ENCODE measurements around the gene TACR1.
"Not testable (repeated sequence)": the region's sequence is repeated elsewhere in the genome, so short reads cannot be mapped to it uniquely, and the experiment has no call there.

Gene TACR1

GRCh38 chr2:75180476-75180875, 18.8 kb downstream of the TACR1 start:
- TF ChIP-seq CTCF (IDR thresholded peaks at IDR 0.05; ENCODE audit: insufficient read depth, low read depth, low read length, missing control alignments): no peak
- DNase-seq (ENCODE audit: low read depth): no peak
- no peak overlapping the region for H3K4me3 ChIP-seq (ENCODE audit: low read length)

- no peak overlapping the region for H3K4me3 ChIP-seq (ENCODE audit: low read length)
- TF ChIP-seq CTCF (IDR thresholded peaks at IDR 0.05; ENCODE audit: insufficient read depth, low read depth, low read length, missing control alignments): no peak
- no peak for DNase-seq (ENCODE audit: low read depth)
Observed at GRCh38 chr2:75177427-75177826, 21.9 kb downstream of the TACR1 start.

- no peak for TF ChIP-seq CTCF (IDR thresholded peaks at IDR 0.05; ENCODE audit: insufficient read depth, low read depth, low read length, missing control alignments)
- DNase-seq (ENCODE audit: low read depth): no peak
- H3K4me3 ChIP-seq (ENCODE audit: low read length): no peak overlapping the region
Observed at GRCh38 chr2:75175456-75175855, 23.9 kb downstream of the TACR1 start.

GRCh38 chr2:75174981-75175380, 24.3 kb downstream of the TACR1 start:
- no peak for DNase-seq (ENCODE audit: low read depth)
- no peak overlapping the region for H3K4me3 ChIP-seq (ENCODE audit: low read length)
- TF ChIP-seq CTCF (IDR thresholded peaks at IDR 0.05; ENCODE audit: insufficient read depth, low read depth, low read length, missing control alignments): no peak

- DNase-seq (ENCODE audit: low read depth): no peak
- H3K4me3 ChIP-seq (ENCODE audit: low read length): no peak overlapping the region
- no peak for TF ChIP-seq CTCF (IDR thresholded peaks at IDR 0.05; ENCODE audit: insufficient read depth, low read depth, low read length, missing control alignments)
Observed at GRCh38 chr2:75174519-75174918, 24.8 kb downstream of the TACR1 start.

GRCh38 chr2:75173740-75174139, 25.6 kb downstream of the TACR1 start:
- no peak for TF ChIP-seq CTCF (IDR thresholded peaks at IDR 0.05; ENCODE audit: insufficient read depth, low read depth, low read length, missing control alignments)
- no peak overlapping the region for H3K4me3 ChIP-seq (ENCODE audit: low read length)
- DNase-seq (ENCODE audit: low read depth): no peak

GRCh38 chr2:75171423-75171822, 27.9 kb downstream of the TACR1 start:
- not testable (repeated sequence) for H3K4me3 ChIP-seq (ENCODE audit: low read length); DNase-seq (ENCODE audit: low read depth)

GRCh38 chr2:75170889-75171288, 28.4 kb downstream of the TACR1 start:
- no peak for DNase-seq (ENCODE audit: low read depth)
- no peak for TF ChIP-seq CTCF (IDR thresholded peaks at IDR 0.05; ENCODE audit: insufficient read depth, low read depth, low read length, missing control alignments)
- H3K4me3 ChIP-seq (ENCODE audit: low read length): no peak overlapping the region

Data from epithelial cell of esophagus (primary cell).